HCT116 (cell line): ENCODE data around the gene GNAO1.

Experiments used
- CTCF ChIP-seq, 3 experiments: fragments of 200-600 bp in 1 of 3; sonication (generic) in 1 of 3; IDR thresholded peaks in 2 of 3; conservative IDR thresholded peaks in 1 of 3; 2 replicates each; pipeline ENCODE4 v1.5.1; 2012 to 2017; ENCODE audit warnings: low read depth in 2 of 3, low read length in 2 of 3, antibody characterized with exemption in 1 of 3, borderline replicate concordance in 1 of 3, control low read depth in 1 of 3, mild to moderate bottlenecking in 1 of 3, mixed read lengths in 1 of 3, mixed run types in 1 of 3, moderate library complexity in 1 of 3; ENCODE audit not compliant: insufficient read depth in 1 of 3
- POLR2A ChIP-seq: IDR thresholded peaks from 2 replicates; pipeline ENCODE4 v1.7.0; 2011; ENCODE audit warnings: borderline replicate concordance; ENCODE audit not compliant: insufficient read depth, insufficient read length; ENCODE audit errors: extremely low read depth
- REST ChIP-seq: IDR thresholded peaks from 2 replicates; pipeline ENCODE4 v1.6.1; 2012; ENCODE audit warnings: low read depth

- TF ChIP-seq POLR2A = no peak
- TF ChIP-seq CTCF (IDR thresholded peaks at IDR 0.05 in 2 of 3, conservative IDR thresholded peaks at IDR 0.05 in 1 of 3; ENCODE audit: borderline replicate concordance in 1 of 3, insufficient read depth in 1 of 3, low read depth in 2 of 3, low read length in 2 of 3) = no peak
- TF ChIP-seq REST = no peak
Observed at GRCh38 chr16:56193951-56194726, 2.9 kb downstream of the GNAO1 start.
